Naive thymus-derived CD4-positive, alpha-beta T cell (primary cell): ENCODE data around the gene KCNQ1OT1. TPM values are rescaled to one million over a fixed set of nuclear protein-coding genes. Genes with fewer than 3 reads are reported as not detected.

Experiments
- ATAC-seq: fragments of 150-1000 bp; cut with Tn5 transposase; 2 replicates; pipeline ENCODE4 v1.10.0; 2021; ENCODE audit warnings: mild to moderate bottlenecking, moderate library complexity
- CTCF ChIA-PET: fragments of 350-600 bp; sonication (Branson Sonifier 250); formaldehyde crosslinking; loops from one replicate; lab custom pipeline; 2021; ENCODE audit warnings: antibody characterized with exemption; lab: Charles Lee
- POLR2A ChIA-PET: fragments of 350-600 bp; sonication (Branson Sonifier 250); formaldehyde crosslinking; loops from one replicate; lab custom pipeline; 2021; ENCODE audit warnings: antibody characterized with exemption, inconsistent platforms; lab: Charles Lee
- DNase-seq, 9 donors: peaks; one replicate each; pipeline versions ENCODE4 v3.0.0 to v3.0.0-alpha.2; 2020 to 2022; ENCODE audit warnings: mixed read lengths in 1 of 9
- H3K27ac ChIP-seq: one replicate; pipeline ENCODE4 v1.7.0; 2013; ENCODE audit warnings: mild to moderate bottlenecking, low read depth, low read length, moderate library complexity
- H3K27me3 ChIP-seq, 2 donors: one replicate each; pipeline ENCODE4 v1.7.0; 2013; ENCODE audit warnings: low read length in 2 of 2, mild to moderate bottlenecking in 2 of 2, moderate library complexity in 2 of 2; ENCODE audit not compliant: control insufficient read depth in 2 of 2, insufficient read depth in 2 of 2
- H3K36me3 ChIP-seq, 3 experiments: 1 replicate in 2 of 3; 2 replicates in 1 of 3; pipeline ENCODE4 v1.7.0; 2013; ENCODE audit warnings: low read length in 3 of 3, mild to moderate bottlenecking in 3 of 3, moderate library complexity in 1 of 3; ENCODE audit not compliant: insufficient read depth in 3 of 3, control insufficient read depth in 2 of 3
- H3K4me1 ChIP-seq, 2 donors: one replicate each; pipeline ENCODE4 v1.7.0; 2013; ENCODE audit warnings: low read length in 2 of 2, mild to moderate bottlenecking in 2 of 2, moderate library complexity in 1 of 2; ENCODE audit not compliant: control insufficient read depth in 2 of 2, insufficient read depth in 2 of 2
- H3K4me3 ChIP-seq: 2 replicates; pipeline ENCODE4 v1.7.0; 2013; ENCODE audit warnings: mild to moderate bottlenecking, low read length
- H3K9me3 ChIP-seq, 3 experiments: 1 replicate in 2 of 3; 2 replicates in 1 of 3; pipeline ENCODE4 v1.7.0; 2013; ENCODE audit warnings: low read length in 3 of 3; ENCODE audit not compliant: control insufficient read depth in 2 of 3
- H3K27ac Mint-ChIP-seq, 9 donors: one replicate each; pipeline ENCODE4 v1.8.0; 2020 to 2022; ENCODE audit warnings: mixed read lengths in 9 of 9, mild to moderate bottlenecking in 8 of 9, moderate library complexity in 5 of 9, inconsistent platforms in 2 of 9
- H3K27me3 Mint-ChIP-seq, 5 donors: one replicate each; pipeline ENCODE4 v1.8.0; 2021 to 2022; ENCODE audit warnings: mixed read lengths in 5 of 5, mild to moderate bottlenecking in 1 of 5
- H3K36me3 Mint-ChIP-seq, 5 donors: one replicate each; pipeline ENCODE4 v1.8.0; 2020 to 2022; ENCODE audit warnings: mixed read lengths in 5 of 5, mild to moderate bottlenecking in 3 of 5, inconsistent platforms in 1 of 5
- H3K4me1 Mint-ChIP-seq, 7 donors: one replicate each; pipeline ENCODE4 v1.8.0; 2020 to 2022; ENCODE audit warnings: mixed read lengths in 7 of 7, mild to moderate bottlenecking in 3 of 7, inconsistent platforms in 1 of 7
- H3K4me3 Mint-ChIP-seq, 10 donors: one replicate each; pipeline ENCODE4 v1.8.0; 2020 to 2022; ENCODE audit warnings: mild to moderate bottlenecking in 10 of 10, mixed read lengths in 10 of 10, moderate library complexity in 6 of 10, inconsistent platforms in 2 of 10
- H3K9me3 Mint-ChIP-seq, 11 donors: one replicate each; pipeline ENCODE4 v1.8.0; 2020 to 2022; ENCODE audit warnings: mixed read lengths in 11 of 11, mild to moderate bottlenecking in 4 of 11, inconsistent platforms in 1 of 11, moderate library complexity in 1 of 11
- intact Hi-C, 2 donors: fragments of 100-400 bp; cut with micrococcal nuclease; formaldehyde crosslinking; loops; one replicate each; pipeline ENCODE4 v1.15.1; 2023
- polyA plus RNA-seq, 2 donors: library from polyadenylated mRNA; unstranded; fragments of 300-500 nt; fragmentation: Illumina TruSeq; gene quantifications; one replicate each; pipeline ENCODE4 v1.2.3, GENCODE V29; 2021
- total RNA-seq, 6 experiments: library from RNA in 5 of 6; stranded (reverse) in 5 of 6; gene quantifications; 1 replicate in 5 of 6; 2 replicates in 1 of 6; pipeline ENCODE4 v1.2.3 and lab custom pipeline; 2021 to 2026

Gene KCNQ1OT1
- total and polyA plus RNA-seq, 7 experiments from 2014 or later = 0.07 to 0.56 (median 0.19) TPM

DNA sequence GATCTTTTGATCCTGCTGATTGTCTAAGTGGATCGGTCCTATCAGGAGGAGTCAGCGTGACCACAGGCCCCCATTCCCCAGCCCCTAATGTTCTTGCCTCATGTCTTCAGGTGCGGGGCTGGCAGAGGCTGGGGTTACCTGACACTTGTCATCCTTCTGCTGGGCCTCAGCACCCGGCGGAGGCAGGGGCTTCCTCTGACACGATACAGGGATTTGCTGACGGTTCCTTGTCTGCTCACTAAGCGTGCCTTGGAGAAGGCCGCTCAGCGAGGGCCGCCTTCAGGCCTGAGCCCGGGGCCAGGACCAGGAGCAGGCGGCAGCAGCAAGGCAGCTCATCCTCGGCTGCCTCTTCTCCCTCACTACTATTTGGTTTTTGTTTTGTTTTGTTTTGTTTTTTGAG lies 45.7 kb upstream of the KCNQ1OT1 start:
- H3K27ac ChIP-seq = no peak overlapping the region
- peaks cover 0 to 13% (median 0%) of the 10 kb centered on the region in 7 donors for H3K4me1 Mint-ChIP-seq
- intact Hi-C loops = no loop called here
- H3K27me3 Mint-ChIP-seq = no peaks in the 10 kb centered on the region
- no peak overlapping the region for H3K4me3 ChIP-seq
- H3K27ac Mint-ChIP-seq = no peak overlapping the region
- ATAC-seq = no peak
- H3K4me1 ChIP-seq = no peaks in the 10 kb centered on the region
- ChIA-PET CTCF (no interaction called here), POLR2A (no interaction called here)
- H3K4me3 Mint-ChIP-seq = no peak overlapping the region
- peaks cover 0 to 5% (median 0%) of the 10 kb centered on the region in 3 experiments for H3K36me3 ChIP-seq
- DNase-seq = no peak
- H3K36me3 Mint-ChIP-seq = peaks cover 0 to 26% (median 3%) of the 10 kb centered on the region in 5 donors
- H3K27me3 ChIP-seq = no peaks in the 10 kb centered on the region
- H3K9me3 ChIP-seq = no peaks in the 10 kb centered on the region
- no peaks in the 10 kb centered on the region for H3K9me3 Mint-ChIP-seq

DNA sequence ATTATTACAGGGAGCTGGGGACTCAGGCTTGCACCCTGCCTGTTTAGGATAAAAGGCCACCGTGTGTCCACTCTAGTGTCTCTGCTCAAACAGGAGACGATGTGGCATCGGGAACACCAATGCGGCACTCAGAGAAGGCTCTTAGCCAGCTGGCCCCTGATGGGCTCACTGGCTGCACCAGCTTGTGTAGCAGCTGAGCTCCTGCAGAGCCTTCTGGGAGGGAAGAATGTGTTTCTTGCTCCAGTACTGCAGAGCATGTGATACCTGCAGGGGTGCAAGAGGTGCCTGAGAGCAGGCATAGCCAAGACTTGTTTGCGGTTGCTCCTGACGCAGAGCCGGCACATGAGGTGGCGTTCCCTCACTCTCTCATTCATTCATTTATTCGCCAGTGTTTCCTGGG lies 44.4 kb upstream of the KCNQ1OT1 start:
- ATAC-seq (no peak), DNase-seq (no peak)
- Mint-ChIP-seq H3K4me1 (peaks cover 0 to 15% (median 0%) of the 10 kb centered on the region in 7 donors), H3K9me3 (no peaks in the 10 kb centered on the region), H3K36me3 (peaks cover 0 to 19% (median 3%) of the 10 kb centered on the region in 5 donors), H3K4me3 (no peak overlapping the region), H3K27ac (no peak overlapping the region), H3K27me3 (no peaks in the 10 kb centered on the region)
- Histone ChIP-seq H3K9me3 (no peaks in the 10 kb centered on the region), H3K4me3 (no peak overlapping the region), H3K27ac (no peak overlapping the region), H3K36me3 (peaks cover 0 to 5% (median 0%) of the 10 kb centered on the region in 3 experiments), H3K4me1 (no peaks in the 10 kb centered on the region), H3K27me3 (no peaks in the 10 kb centered on the region)
- POLR2A ChIA-PET = no interaction called here
- CTCF ChIA-PET = no interaction called here
- intact Hi-C loops = no loop called here

DNA sequence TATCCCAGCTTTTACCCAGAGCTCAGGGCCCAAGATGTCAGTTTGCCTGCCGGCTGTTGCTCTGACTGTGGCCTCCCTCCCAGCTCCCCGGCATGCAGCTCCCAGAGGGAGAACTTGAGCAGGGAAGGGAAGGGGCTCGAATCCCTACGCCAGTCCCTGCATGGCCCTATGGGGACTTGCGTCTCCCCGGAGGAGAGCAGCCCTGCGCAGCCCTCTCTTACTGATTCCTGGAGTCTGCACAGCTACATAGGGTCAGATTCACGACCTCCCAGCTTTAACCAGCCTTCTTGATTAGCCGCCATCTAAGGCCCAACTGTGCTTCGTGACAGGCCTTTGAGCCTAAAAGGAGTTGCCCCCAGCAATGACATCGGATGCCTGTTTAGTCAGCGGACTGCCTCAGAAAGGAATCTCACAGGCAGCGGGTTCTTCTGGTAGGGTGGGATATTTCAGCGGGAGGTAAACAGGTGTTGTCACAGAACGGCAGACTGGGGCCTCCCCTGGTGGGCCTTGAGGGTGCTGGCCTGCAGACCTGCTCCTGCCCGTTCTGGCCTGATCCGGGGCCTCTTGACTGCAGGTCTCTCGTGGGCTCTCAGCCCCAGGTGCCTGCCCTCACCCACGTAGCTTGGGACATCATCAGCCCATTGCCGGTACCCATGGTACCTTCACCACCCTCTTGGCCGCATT lies 43.8 kb upstream of the KCNQ1OT1 start:
- Histone ChIP-seq H3K9me3 (no peaks in the 10 kb centered on the region), H3K27me3 (no peaks in the 10 kb centered on the region), H3K27ac (no peak overlapping the region), H3K36me3 (peaks cover 0 to 5% (median 0%) of the 10 kb centered on the region in 3 experiments), H3K4me3 (no peak overlapping the region), H3K4me1 (no peaks in the 10 kb centered on the region)
- Mint-ChIP-seq H3K27me3 (no peaks in the 10 kb centered on the region), H3K4me1 (peaks cover 0 to 15% (median 0%) of the 10 kb centered on the region in 7 donors), H3K27ac (no peak overlapping the region), H3K9me3 (no peaks in the 10 kb centered on the region), H3K4me3 (no peak overlapping the region), H3K36me3 (peaks cover 0 to 19% (median 3%) of the 10 kb centered on the region in 5 donors)
- intact Hi-C loops = no loop called here
- DNase-seq (no peak), ATAC-seq (no peak)
- ChIA-PET POLR2A (no interaction called here), CTCF (no interaction called here)

DNA sequence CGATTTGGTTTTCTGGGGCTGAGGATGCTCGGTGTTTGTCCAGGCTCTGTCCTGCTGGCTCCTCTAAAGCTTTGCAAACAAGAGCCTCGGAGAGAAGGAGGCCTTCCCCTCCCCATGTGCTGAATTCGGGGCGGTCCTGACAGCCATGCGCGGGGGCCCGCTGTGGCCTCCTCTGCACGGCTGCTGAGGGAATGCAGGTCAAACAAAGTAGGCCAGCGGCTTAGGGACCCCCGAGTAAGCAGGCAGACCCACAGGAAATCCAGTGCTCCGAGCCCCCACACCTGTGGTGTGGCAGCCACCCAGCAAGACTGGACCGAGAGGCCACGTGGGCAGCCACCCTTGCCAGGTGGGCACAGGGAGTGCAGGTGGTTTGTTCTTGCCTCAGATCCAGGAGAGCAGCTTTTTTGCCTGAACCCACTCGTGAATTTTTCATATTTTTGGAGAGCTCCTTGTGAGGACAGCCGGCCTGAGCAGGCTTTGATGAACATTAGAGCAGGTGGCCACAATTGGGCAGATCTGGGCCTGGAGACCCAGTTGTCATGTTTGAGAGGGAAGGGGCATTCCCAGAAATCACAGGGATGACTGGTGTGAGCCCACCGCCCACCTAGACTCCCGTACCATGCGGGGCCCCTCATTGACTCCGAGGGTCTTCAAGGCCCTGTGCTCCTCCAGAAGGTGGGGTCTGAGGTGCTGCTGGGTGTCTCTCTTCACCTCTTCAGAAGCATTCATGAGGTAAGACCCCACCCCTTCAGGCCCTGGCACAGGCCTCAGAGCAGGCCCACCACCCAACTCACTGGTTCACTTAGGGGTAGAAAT lies 43.0 kb upstream of the KCNQ1OT1 start:
- DNase-seq = no peak
- intact Hi-C loops = no loop called here
- no peak for ATAC-seq

DNA sequence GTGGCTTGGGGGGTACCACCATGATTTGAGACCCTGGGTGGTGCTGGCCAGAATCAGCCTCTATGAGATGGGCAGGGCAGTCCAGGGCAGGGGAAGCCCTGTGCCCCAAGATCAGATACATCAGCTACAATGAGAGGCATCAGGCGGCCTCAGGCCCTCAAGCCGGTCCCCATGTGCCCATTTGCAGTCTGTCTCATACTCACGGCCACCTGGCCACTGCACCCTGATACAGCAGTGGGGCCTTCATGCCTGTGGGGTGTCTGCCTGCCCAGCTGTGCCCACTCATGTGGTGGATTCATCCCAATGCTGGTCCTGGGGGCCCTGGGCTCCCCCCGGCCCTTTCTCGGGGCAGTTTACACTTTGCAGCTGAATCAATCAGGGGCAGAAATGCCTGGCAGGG lies 42.4 kb upstream of the KCNQ1OT1 start:
- H3K4me1 Mint-ChIP-seq = peaks cover 0 to 21% (median 0%) of the 10 kb centered on the region in 7 donors
- Histone ChIP-seq H3K9me3 (no peaks in the 10 kb centered on the region), H3K4me1 (no peaks in the 10 kb centered on the region), H3K27ac (no peak overlapping the region), H3K27me3 (no peaks in the 10 kb centered on the region), H3K4me3 (no peak overlapping the region), H3K36me3 (peaks cover 0 to 5% (median 0%) of the 10 kb centered on the region in 3 experiments)
- H3K27ac Mint-ChIP-seq = no peak overlapping the region
- H3K36me3 Mint-ChIP-seq = peaks cover 0 to 15% (median 0%) of the 10 kb centered on the region in 5 donors
- no peak overlapping the region for H3K4me3 Mint-ChIP-seq
- no peak for DNase-seq
- POLR2A ChIA-PET = no interaction called here
- intact Hi-C loops = no loop called here
- no peak for ATAC-seq
- H3K9me3 Mint-ChIP-seq = no peaks in the 10 kb centered on the region
- H3K27me3 Mint-ChIP-seq = no peaks in the 10 kb centered on the region
- CTCF ChIA-PET = no interaction called here

More for the DNA sequence above, 43.0 kb upstream of the KCNQ1OT1 start:
- Mint-ChIP-seq H3K27me3 (no peaks in the 10 kb centered on the region), H3K4me3 (no peak overlapping the region), H3K4me1 (peaks cover 0 to 20% (median 0%) of the 10 kb centered on the region in 7 donors), H3K36me3 (peaks cover 0 to 19% (median 3%) of the 10 kb centered on the region in 5 donors), H3K9me3 (no peaks in the 10 kb centered on the region), H3K27ac (no peak overlapping the region)
- Histone ChIP-seq H3K27ac (no peak overlapping the region), H3K27me3 (no peaks in the 10 kb centered on the region), H3K4me3 (no peak overlapping the region), H3K9me3 (no peaks in the 10 kb centered on the region), H3K4me1 (no peaks in the 10 kb centered on the region), H3K36me3 (peaks cover 0 to 5% (median 0%) of the 10 kb centered on the region in 3 experiments)
- ChIA-PET POLR2A (no interaction called here), CTCF (no interaction called here)

DNA sequence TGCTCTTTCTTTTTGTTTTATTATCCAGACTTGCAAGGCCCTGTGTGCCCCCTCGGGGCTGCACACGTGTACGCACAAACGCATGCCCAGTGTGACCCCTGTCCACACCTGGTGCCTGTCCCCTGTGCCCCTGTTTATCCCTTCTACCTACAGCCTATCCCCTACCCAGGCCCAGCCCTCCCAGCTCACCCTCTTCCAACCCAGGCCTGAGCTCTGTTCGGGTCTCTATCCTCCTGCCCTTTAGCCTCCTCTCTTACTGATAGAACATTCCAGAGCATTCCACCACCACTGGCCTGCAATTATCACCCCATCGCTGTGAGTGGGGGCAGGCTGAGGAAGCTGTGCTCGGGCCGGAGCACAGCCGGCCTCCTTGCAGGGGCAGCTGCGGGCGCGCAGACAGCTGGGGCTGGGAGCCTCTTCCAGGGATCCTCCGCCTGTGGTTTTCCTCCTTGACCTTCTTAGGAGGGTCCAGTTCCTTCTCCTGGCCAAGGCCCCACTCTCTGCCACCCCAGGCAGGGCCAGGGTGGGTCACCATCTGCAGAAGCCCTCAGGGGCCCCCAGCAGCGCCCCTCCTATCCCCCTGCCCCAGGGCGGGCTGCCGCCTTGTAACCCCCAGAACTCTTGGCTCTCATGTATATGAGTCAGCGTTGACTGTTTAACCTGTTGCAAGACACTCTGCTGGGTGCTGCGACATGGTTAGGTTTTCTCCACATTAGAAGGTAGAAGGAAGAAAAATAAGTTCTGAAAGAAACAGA lies 41.8 kb upstream of the KCNQ1OT1 start:
- no peaks in the 10 kb centered on the region for H3K9me3 ChIP-seq
- ChIA-PET CTCF (no interaction called here), POLR2A (no interaction called here)
- Mint-ChIP-seq H3K27ac (peak overlapping the region in 1 of 9 donors; percentile 58), H3K4me3 (no peak overlapping the region), H3K9me3 (no peaks in the 10 kb centered on the region), H3K4me1 (peaks cover 0 to 19% (median 0%) of the 10 kb centered on the region in 7 donors), H3K36me3 (peaks cover 0 to 13% (median 0%) of the 10 kb centered on the region in 5 donors), H3K27me3 (no peaks in the 10 kb centered on the region)
- no peaks in the 10 kb centered on the region for H3K4me1 ChIP-seq
- H3K4me3 ChIP-seq = no peak overlapping the region
- no peaks in the 10 kb centered on the region for H3K27me3 ChIP-seq
- ATAC-seq (no peak), DNase-seq (no peak)
- H3K27ac ChIP-seq = no peak overlapping the region
- intact Hi-C loops = no loop called here
- H3K36me3 ChIP-seq = peaks cover 0 to 3% (median 0%) of the 10 kb centered on the region in 3 experiments
